ENCODE results near the gene CPOX.
"Not testable (repeated sequence)": the region's sequence is repeated elsewhere in the genome, so short reads cannot be mapped to it uniquely, and the experiment has no call there.

The CPOX gene

GRCh38 chr3:98593046-98593936 is at the start of gene CPOX:
TSS of gene CPOX (minus strand) at chr3:98593611. CDS start at chr3:98593504, 107 bp downstream.
- DNase-seq = peak; percentile 88

- not testable (repeated sequence) for DNase-seq
Observed at GRCh38 chr3:98642769-98643168, 49.4 kb upstream of the CPOX start.

DNA sequence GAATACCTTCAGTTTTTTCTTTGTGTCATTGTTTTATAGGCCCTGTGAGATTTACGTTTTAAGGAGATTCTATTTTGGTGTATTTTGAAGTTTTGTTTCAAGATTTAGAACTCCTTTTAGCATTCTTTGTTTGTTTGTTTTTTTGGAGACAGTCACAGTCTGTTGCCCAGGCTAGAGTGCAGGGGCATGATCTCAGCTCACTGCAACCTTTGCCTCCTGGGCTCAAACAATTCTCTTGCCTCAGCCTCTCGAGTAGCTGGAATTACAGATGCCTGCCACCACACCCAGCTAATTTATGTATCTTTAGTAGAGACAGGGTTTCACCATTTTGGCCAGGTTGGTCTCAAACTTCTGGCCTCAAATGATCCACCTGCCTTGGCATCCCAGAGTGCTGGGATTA is 48.3 kb upstream of the CPOX start:
- DNase-seq = not testable (repeated sequence)

GRCh38 chr3:98638515-98638914 is 45.1 kb upstream of the CPOX start:
- DNase-seq = not testable (repeated sequence)

DNA sequence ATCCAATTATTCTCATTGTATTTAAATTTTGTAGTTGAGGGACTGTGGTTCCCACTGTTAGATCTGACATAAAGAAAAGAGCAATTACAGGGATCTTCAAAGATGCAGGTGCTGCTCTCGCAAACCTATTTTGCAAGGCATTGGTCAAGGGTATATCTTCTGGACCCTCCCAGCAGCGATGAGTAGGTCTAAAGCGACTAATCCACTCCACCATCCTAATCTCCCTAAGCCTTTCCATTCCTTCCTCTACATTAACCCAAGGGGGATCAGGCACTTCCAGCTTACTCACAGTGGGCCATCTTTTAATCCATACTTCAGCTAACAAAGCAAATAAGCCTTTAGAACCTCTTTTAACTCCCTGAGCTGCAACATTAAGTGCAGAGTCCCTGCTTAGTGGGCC is 37.0 kb upstream of the CPOX start:
- DNase-seq = no peak

GRCh38 chr3:98628317-98628716 is 34.9 kb upstream of the CPOX start:
- DNase-seq = no peak

DNA sequence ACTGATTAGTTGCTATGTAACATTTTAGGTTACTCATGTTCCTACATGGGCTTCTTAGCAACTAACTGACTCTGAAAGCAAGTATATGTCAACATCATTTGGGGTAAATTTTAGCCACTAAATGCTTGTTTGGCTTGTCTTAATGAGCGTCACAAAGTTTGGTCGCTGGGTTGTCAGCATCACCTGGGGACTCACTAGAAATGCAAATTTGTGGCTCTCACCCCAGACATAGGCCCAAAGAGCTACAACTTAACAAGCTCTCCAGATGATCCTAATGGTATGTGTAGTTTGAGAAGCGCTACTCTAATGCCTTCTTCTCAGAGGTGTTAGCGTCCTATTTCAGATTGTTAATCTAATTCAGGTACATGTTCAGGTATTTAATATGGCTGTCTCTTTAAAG is 32.7 kb upstream of the CPOX start:
- no peak for DNase-seq

DNA sequence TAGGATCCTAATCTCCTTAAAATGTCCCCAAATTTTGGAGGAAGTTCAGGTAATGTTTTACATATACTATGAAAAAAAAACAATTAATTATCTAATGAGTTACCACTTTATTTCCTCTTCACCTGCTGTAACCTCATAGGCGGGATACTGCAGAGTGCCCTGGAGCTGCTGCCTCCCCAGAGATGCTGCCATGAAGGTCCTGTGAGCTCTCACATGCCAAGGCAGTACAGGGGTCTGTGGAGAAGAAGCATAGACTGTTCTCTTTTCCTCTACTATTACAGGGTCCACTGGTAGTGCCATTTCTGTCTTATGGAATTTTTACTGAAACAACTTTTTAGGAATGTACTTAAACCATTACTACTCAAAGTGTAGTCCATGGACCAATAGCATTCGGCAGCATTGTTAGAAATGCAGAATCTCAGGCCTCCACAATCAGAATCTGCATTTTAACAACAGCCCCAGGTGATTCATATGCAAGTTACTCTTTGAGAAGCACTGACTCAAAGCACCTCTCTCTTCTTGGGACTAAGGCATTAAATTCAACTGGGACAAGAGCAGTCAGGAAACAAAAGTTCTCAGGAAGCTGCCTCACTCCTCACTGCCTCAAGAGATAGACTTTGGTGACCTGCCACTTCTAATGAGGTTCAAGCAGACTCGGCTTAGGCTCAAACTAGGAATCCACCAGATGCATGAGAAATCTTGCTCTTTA is 30.3 kb upstream of the CPOX start:
- no peak for DNase-seq

DNA sequence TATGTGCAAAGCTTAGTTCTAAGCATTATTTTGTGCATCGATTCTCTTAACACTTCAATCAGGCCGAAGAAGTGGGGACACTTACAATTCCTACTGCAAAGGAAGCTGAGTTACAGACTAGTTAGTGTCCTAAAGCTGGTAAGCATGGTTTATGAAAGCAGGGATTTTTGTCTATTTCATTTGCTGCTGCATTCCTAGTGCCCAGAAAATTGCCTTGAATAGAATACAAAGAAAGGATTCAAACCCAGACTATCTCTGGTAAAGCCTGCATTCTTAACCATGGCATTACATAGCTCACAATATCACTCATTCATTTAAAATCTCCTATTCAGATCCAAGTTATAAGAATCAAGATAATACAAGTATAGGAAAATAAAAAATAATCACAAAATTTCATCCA is 24.4 kb upstream of the CPOX start:
- DNase-seq = no peak

GRCh38 chr3:98613616-98614015 is 20.2 kb upstream of the CPOX start:
- DNase-seq = no peak

- DNase-seq = no peak
Observed at GRCh38 chr3:98612996-98613517, 19.6 kb upstream of the CPOX start.

- DNase-seq = no peak
Observed at GRCh38 chr3:98612587-98612986, 19.2 kb upstream of the CPOX start.

GRCh38 chr3:98608029-98608428 is 14.6 kb upstream of the CPOX start:
- DNase-seq = no peak

DNA sequence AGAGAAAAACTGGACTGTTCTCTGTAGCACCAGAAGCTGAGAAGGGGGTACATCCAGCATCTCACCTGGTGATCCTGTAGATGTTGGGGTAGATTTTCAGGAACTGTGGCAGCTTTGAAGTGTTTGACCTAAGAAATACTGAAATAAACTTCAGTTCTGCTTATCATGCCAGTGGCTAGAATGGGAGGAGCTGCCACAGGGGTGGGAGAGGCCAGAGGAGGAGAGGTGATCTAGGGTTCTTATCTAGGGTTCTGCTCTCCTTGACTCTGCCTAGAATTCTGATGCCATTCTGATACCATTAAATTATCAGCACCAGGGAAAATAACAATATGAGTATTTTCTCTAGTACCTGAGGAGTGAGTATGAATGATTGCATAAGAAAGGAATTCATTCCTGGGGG is 10.2 kb upstream of the CPOX start:
- no peak for DNase-seq

DNA sequence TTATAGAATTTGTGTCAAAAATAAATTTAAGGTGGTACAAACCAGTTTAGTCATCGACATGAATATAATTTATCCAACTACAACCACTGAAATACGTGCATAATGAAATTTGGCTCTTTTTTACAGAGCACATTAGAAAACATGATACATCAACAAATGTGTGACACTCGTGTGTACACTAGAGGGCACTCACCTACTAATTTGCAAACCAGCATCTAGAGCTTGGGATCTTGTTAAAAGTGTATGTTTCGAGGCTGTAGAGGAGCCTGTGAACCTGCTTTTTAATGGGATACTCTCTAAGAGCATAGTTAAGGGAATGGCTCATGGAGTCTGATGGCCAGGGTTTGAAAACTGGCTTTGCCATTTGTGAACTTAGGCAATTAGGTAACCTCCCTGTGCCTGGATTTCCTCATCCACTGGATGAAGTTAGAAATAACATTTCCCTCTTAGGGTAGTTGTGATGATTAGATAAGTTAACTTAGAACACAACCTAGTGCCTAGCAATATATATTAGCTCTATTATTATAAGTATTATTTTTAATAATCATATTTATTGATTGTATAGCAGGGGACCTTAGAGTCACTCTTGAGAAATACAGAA is 8.8 kb upstream of the CPOX start:
- peak; percentile 22 for DNase-seq

- DNase-seq = no peak
Observed at GRCh38 chr3:98601180-98601579, 7.8 kb upstream of the CPOX start.

DNA sequence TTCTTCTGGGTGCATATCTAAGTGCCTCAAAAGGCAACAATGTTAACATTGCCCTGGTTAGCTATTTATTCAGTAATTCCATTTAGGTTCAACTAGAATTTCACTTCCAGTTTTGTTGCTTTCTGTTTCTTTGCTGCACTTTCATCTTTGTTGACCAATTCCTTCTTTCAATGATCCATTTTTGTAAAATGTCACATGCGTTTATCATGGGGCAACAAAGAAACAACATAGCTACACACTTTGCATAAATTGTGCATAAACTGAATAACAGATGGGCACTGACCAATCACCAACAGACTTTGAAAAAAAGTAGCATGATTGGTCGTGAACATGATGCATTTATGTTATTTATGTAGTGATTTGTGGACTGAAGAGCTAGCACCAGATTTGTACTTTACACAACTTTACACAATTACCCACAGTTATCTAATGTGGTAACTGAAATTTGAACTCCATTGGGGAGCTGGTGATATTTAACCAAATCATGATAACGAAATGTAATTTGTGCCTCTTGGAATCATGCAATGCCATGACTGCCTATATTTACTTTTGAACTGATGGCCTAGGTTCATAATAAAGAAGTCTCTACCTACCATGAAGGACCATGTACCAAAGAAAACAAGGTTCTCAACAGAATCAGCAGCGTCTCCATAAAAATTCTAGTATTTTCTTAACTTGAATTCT is 7.1 kb upstream of the CPOX start:
- no peak for DNase-seq

- DNase-seq = no peak
Observed at GRCh38 chr3:98599647-98600411, 6.4 kb upstream of the CPOX start.

GRCh38 chr3:98598492-98598891 is 5.1 kb upstream of the CPOX start:
- no peak for DNase-seq

DNA sequence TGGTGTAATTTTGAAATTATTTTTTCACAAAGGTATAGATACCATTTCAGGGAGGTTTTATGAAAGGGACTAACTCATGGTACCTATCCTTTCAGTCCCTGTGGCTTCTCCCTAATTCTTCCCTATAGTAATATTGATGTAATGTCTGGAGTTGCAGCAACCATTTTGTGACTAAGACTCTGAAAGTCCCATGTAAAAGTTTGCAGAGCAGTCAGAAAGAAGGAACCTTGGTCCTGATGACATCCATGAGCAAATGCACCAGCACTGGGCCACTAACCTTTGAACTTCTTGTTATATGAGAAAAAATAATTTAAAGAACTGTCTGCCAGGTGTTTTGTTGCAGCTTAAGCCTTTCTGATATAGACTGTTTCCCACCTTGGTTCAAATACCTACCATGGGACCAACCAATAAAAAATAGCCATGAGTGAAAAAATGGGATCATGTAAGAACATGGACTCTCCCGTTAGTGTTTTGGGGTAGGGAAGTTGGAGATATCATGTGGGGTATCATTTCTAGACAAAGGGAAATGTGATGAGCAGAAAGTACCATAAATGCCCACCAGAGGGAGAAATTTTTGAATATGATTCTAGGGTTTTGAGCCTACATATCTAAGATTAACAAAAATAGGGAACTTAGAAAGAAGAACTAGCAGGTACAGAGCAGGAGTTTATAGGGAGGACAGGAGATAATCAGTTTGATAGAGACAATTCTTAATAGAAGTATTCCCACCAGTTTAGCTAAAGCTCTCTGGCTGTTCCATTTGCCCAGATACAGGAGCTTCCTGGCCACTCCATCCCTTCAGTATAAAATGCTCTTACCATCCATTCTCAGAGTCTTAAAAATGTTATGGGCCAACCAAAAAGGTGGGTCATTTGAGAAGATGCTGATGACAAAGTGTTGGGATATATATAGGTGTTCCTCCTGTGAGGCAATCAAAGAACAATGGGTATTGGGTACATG is 3.4 kb upstream of the CPOX start:
- peak; percentile 19 for DNase-seq

GRCh38 chr3:98596087-98596486 is 2.7 kb upstream of the CPOX start:
- DNase-seq = no peak

Measured in stimulated activated CD4-positive, alpha-beta T cell treated with anti-CD3 and anti-CD28 coated beads, Interleukin-4, amount 100 ng/mL, for 24 hours (primary cell).